ENCODE measurements around the gene NDUFA8. TPM values are rescaled to one million over a fixed set of nuclear protein-coding genes. Genes with fewer than 3 reads are reported as not detected.
A peak's percentile ranks its signal among the peaks of the same experiment; 100 is the strongest.

NDUFA8 gene
- total RNA-seq, 1 experiment from 2014 or later: 30.6 TPM

- DNase-seq (ENCODE audit: low read depth): no peak
Observed at GRCh38 chr9:122135529-122135859, 24.1 kb downstream of the NDUFA8 start.

- no peak for DNase-seq (ENCODE audit: low read depth)
Observed at GRCh38 chr9:122134822-122135528, 24.6 kb downstream of the NDUFA8 start.

- DNase-seq (ENCODE audit: low read depth): no peak
Observed at GRCh38 chr9:122133984-122134535, 25.5 kb downstream of the NDUFA8 start.

DNA sequence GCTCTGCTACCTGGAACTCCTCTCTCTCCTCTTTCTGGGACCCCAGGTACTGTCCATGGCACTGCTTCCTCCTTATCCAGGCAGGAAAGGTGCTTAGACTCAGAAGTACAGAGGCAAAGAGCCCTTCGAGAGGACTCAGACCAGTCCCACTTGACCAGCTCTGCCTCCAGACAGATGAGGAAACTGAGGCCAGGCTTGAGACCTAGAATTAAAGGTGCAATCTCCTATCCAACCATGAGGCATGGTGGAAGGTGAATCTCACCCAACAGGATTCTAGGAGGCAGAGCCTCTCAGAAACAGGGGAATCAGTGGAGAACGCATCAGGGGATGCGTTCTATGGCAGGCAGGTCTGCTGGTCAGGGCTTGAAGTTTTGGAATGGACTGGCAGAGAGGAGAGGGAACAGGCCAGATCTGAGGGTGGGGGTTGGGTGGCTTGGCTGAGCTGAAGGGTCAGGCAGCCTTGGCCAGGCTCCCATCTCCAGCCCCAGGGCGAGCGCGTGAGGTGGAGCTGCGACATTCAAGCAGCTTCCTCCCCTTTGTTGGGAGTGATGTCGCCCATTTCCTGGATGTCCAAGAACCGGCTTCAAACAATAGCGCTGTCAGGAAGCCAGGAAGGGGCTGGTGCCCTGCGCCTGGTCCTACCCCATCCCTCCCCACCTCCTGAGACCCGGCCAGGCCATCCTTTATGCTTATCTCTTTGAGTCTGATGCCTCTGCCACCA, 26.2 kb downstream of the NDUFA8 start:
- DNase-seq (ENCODE audit: low read depth): no peak

- DNase-seq (ENCODE audit: low read depth): no peak
Observed at GRCh38 chr9:122132539-122132938, 27.0 kb downstream of the NDUFA8 start.

DNA sequence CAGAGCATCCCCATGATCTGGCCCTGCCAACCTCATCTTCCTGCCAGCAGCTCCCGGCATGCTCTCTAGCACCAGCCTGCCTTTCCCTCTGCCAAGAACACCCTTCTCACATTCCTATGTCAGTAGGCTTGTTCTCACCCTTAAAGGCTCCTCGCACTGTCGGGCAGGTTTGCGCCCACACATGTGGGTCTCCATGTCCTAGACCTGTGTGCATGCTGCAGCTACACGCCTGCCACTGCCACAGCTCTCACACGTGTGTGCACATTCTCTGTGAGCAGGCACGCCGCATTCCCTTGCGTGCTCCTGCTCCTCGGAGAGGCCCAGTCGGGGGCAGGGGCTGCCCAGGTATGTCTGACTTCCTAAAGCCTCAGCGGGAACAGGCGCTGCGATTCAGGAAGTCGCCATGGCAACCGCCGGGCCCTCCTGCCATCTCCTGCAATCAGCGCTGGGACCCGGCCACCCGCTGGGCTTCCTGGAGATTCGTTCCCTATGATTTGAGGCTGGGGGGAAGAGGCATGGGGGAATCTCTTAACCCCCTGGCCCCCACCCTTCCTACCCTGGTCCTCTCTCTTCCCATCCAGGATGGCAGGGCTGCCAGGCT, 28.1 kb downstream of the NDUFA8 start:
- DNase-seq (ENCODE audit: low read depth): no peak

DNA sequence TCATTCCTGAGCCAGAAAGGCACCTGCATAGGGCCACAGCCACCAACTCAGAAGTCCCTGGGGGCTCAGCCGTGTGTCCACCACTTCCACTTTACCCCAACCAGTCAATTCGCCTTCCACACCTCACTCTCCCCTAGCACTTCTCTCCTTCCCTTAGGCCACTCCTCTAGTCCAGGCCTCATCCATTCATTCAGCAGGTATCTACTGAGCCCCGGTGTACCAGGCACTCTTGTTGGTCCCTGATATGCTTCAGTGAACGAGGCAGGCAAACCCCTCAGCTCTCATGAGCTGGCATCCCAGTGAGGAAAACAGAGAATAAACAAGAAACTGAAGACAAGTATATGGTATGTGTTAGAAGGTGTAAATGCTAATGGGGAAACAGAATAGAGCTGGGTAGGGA, 28.7 kb downstream of the NDUFA8 start:
- DNase-seq (ENCODE audit: low read depth): no peak

GRCh38 chr9:122129969-122130368, 29.6 kb downstream of the NDUFA8 start:
- no peak for DNase-seq (ENCODE audit: low read depth)

- DNase-seq (ENCODE audit: low read depth): no peak
Observed at GRCh38 chr9:122128969-122129343, 30.6 kb downstream of the NDUFA8 start.

DNA sequence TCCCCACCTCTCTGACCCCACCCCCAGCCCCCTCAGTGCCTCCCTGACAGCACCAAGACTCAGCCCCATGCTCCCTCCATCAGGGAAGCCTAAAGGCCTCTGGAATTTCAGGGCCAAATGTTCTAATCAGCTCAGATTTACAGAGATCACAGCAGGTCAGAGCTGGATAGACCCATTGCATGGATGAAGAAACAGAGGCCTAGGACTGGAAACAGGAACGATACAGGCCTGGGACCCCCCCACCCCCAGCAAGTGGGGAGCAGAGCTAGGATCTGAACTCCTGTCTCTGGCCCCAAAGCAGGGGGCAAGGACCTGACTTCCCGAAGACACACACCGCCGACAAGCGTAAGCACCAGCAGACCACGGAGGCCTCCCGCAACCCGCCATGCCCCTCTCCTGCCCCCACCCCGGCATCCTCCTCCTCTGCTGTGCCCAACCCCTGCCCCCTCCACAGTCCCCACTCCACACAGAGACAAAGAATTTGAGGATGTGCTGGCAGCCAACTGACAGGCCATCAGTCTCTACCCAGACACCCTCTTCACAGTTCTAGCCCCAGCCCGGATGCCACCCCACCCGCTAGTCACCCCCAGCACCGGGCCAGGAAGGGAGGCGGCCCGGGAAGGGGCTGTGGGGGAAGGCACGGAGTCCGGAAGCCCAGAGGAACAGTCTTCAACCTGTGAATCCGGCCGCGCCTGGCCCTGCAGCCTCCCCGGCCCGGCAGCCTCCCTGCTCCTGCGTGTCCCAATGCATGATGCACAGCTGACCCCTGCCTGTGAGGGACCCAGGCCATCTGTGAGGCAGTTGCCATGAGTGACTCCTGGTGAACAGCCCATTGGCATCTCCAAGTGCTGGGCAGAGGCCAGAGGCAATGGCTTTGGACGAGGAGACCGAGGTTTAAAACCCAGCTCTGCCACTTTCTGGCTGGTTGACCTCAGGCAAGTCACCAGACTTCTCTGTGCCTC, 31.3 kb downstream of the NDUFA8 start:
- no peak for DNase-seq (ENCODE audit: low read depth)

DNA sequence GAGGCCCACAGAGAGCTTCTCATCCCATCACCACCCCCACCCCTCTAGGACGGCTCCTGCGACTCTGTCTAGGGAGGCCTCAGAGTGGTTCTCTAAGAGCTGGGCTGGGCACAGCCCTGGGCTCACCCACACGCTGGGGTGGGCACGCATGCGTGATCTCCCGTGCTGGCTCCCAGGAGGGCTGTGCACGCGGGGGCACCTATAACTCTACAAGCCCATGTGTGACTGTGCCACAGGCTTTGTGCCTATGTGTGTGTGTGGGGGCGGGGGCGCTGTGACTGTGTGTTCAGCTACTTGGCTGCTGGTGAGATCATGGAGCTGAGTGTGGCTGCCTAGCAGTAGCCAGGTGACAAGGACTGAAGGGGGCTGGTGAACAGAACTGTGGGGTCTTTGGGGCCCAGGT, 32.2 kb downstream of the NDUFA8 start:
- no peak for DNase-seq (ENCODE audit: low read depth)

DNA sequence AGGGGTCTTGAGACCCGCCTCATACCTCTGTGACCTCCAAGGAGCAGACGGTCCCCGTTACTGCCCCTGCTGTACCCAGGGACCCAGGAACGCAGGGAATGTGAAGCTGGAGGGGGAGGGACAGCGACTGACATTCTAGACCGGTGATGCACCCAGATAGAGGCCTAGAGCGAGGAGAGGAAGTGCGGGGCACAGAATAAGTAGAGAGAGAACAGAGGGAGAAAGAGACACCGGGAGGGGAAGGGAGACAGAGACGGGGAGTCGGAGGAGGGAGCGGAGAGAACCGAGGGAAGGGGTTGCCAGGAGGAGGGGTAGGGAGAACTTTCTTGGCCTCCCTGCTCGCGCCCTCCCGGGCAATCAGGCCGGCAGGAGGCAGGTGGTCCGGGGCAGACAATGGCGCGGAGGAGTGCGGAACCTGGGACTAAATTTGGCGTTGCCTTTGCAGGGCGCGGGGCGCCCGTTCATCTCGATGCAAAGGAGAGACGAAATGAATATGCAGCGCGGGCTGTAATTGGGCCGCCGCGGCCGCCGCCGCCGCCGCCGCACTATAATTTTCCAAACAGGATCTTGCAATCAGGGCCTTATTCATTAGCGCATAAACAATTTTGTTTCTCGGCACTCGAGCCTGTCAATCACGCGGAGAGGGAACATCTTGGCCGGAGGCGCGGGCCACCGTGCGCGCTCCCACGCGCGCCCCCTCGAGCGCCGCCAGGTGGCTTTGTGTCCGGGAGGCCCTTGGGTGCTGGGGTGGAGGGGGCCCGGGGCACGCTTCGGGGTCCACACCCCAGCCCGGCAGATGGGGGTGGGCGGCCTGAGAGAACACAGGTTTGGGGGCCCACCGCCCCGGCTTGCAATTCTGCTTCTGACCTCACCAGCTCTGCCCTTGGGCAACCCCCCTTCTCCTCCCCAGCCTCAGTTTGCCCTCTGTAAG, 33.0 kb downstream of the NDUFA8 start:
- no peak for DNase-seq (ENCODE audit: low read depth)

GRCh38 chr9:122125509-122126330, 33.9 kb downstream of the NDUFA8 start:
- DNase-seq (ENCODE audit: low read depth): no peak

GRCh38 chr9:122125158-122125508, 34.4 kb downstream of the NDUFA8 start:
- peak; percentile 56 for DNase-seq (ENCODE audit: low read depth)

GRCh38 chr9:122124528-122124927, 35.1 kb downstream of the NDUFA8 start:
- no peak for DNase-seq (ENCODE audit: low read depth)

- no peak for DNase-seq (ENCODE audit: low read depth)
Observed at GRCh38 chr9:122124048-122124447, 35.5 kb downstream of the NDUFA8 start.

- peak; percentile 44 for DNase-seq (ENCODE audit: low read depth)
Observed at GRCh38 chr9:122122903-122123632, 36.5 kb downstream of the NDUFA8 start.

GRCh38 chr9:122122468-122122867, 37.1 kb downstream of the NDUFA8 start:
- DNase-seq (ENCODE audit: low read depth): no peak

GRCh38 chr9:122121931-122122330, 37.6 kb downstream of the NDUFA8 start:
- no peak for DNase-seq (ENCODE audit: low read depth)

Data from RPMI7951 (cell line).